Neutrophil (primary cell): ENCODE data around the gene LCT.
"Not testable (repeated sequence)": the region's sequence is repeated elsewhere in the genome, so short reads cannot be mapped to it uniquely, and the experiment has no call there.

ENCODE experiments used
- H3K27ac ChIP-seq: fragments of 200-600 bp; sonication (generic); 2 replicates; pipeline ENCODE4 v1.5.1; 2016; ENCODE audit warnings: mild to moderate bottlenecking, moderate library complexity
- H3K27me3 ChIP-seq: fragments of 200-600 bp; sonication (generic); 2 replicates; pipeline ENCODE4 v1.6.0; 2016; ENCODE audit warnings: mild to moderate bottlenecking
- H3K36me3 ChIP-seq: fragments of 200-600 bp; sonication (generic); 2 replicates; pipeline ENCODE4 v1.5.1; 2017
- H3K4me1 ChIP-seq, 2 experiments: fragments of 200-600 bp in 1 of 2; sonication (generic) in 1 of 2; 1 replicate in 1 of 2; 2 replicates in 1 of 2; pipeline versions ENCODE4 v1.5.1 to v1.6.1; 2013 to 2016; ENCODE audit warnings: low read depth in 1 of 2, low read length in 1 of 2, mild to moderate bottlenecking in 1 of 2, moderate library complexity in 1 of 2; ENCODE audit not compliant: control insufficient read depth in 1 of 2, insufficient read depth in 1 of 2
- H3K4me3 ChIP-seq, 2 experiments: fragments of 200-600 bp in 1 of 2; sonication (generic) in 1 of 2; 1 replicate in 1 of 2; 2 replicates in 1 of 2; pipeline ENCODE4 v1.5.1; 2013 to 2016; ENCODE audit warnings: low read depth in 1 of 2, low read length in 1 of 2, mild to moderate bottlenecking in 1 of 2, moderate library complexity in 1 of 2
- H3K9me3 ChIP-seq: fragments of 200-600 bp; sonication (generic); 2 replicates; pipeline ENCODE4 v1.5.1; 2016
- TF ChIP-seq, protein P1 (sequence below): fragments of 200-600 bp; sonication (generic); IDR thresholded peaks from 2 replicates; pipeline ENCODE4 v1.5.1; 2016; ENCODE audit warnings: antibody characterized with exemption

LCT gene

GRCh38 chr2:135799738-135800137 lies 37.2 kb downstream of the LCT start:
- TF ChIP-seq, protein P1, sequence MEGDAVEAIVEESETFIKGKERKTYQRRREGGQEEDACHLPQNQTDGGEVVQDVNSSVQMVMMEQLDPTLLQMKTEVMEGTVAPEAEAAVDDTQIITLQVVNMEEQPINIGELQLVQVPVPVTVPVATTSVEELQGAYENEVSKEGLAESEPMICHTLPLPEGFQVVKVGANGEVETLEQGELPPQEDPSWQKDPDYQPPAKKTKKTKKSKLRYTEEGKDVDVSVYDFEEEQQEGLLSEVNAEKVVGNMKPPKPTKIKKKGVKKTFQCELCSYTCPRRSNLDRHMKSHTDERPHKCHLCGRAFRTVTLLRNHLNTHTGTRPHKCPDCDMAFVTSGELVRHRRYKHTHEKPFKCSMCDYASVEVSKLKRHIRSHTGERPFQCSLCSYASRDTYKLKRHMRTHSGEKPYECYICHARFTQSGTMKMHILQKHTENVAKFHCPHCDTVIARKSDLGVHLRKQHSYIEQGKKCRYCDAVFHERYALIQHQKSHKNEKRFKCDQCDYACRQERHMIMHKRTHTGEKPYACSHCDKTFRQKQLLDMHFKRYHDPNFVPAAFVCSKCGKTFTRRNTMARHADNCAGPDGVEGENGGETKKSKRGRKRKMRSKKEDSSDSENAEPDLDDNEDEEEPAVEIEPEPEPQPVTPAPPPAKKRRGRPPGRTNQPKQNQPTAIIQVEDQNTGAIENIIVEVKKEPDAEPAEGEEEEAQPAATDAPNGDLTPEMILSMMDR = no peak
- H3K9me3 ChIP-seq = no peaks in the 10 kb centered on the region
- no peaks in the 10 kb centered on the region for H3K36me3 ChIP-seq
- no peak overlapping the region for H3K4me3 ChIP-seq
- H3K27ac ChIP-seq = no peak overlapping the region
- peaks cover 5% of the 10 kb centered on the region for H3K27me3 ChIP-seq
- peaks cover 0 to 6% of the 10 kb centered on the region in 2 experiments for H3K4me1 ChIP-seq

GRCh38 chr2:135798762-135799161 lies 38.2 kb downstream of the LCT start:
- no peak overlapping the region for H3K4me3 ChIP-seq
- peaks cover 10% of the 10 kb centered on the region for H3K27me3 ChIP-seq
- peaks cover 0 to 6% of the 10 kb centered on the region in 2 experiments for H3K4me1 ChIP-seq
- H3K27ac ChIP-seq = no peak overlapping the region
- H3K36me3 ChIP-seq = no peaks in the 10 kb centered on the region
- TF ChIP-seq, protein P1 = no peak
- H3K9me3 ChIP-seq = no peaks in the 10 kb centered on the region

DNA sequence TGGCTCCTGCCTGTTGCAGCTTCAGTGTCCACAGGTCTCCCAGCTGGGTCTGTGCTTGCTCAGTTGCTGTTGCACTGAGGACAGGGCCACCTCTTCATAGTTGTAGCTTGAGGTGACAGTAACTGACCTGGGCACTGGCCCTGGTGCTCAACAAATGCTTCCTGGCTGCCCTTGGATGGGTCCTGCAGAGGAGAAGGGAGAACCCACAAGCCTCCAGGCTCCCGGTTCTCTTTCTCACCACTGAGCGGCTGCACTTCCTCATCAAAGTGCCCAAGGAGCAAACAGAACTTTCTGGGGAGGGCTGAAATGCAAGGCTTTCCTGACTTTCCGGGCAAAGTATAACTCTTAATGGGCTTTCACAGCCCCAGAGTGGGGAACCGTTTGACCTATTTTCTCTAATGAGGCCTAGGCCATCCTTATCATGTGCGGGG lies 38.7 kb downstream of the LCT start:
- H3K36me3 ChIP-seq = no peaks in the 10 kb centered on the region
- no peak overlapping the region for H3K27ac ChIP-seq
- no peak overlapping the region for H3K4me3 ChIP-seq
- peaks cover 0 to 6% of the 10 kb centered on the region in 2 experiments for H3K4me1 ChIP-seq
- peaks cover 10% of the 10 kb centered on the region for H3K27me3 ChIP-seq
- no peaks in the 10 kb centered on the region for H3K9me3 ChIP-seq
- TF ChIP-seq, protein P1 = no peak

DNA sequence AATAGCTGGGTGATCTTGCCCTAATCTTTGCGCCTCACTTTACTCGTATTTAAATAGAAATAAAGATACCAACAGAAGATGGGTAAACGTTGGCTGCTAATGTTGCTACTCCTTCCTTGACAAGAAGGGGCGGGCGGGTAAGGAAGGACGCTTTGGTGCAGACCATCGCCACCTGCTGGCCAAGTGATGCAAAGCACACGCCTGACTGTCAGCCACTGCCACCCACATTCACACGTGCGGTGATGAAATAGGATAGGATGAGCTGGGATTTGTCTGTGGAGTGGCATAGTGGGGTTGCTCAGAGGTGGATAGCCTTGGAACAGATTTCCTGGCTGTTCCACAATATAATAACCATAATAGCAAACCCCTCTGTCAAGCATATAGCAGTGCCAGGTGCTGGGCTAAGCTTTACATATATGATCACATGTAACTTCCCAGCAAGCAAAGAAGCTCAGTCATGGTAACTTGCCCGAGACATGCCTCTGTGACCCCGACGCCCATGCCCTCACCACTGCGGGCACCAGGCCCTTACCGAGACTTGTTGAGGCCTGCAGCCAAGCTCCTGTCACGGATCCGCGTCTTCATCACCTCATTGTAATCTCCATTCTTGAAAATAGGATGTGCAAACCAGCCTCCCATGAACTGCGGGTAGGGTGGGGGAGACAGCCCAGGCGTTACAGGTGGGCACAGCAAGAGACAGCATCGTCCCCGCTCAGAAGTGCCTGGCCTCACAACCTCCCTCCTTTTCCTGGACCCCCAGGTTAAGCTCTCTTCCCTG lies 39.3 kb downstream of the LCT start:
- TF ChIP-seq, protein P1 = peak; percentile 90
- Histone ChIP-seq H3K27ac (no peak overlapping the region), H3K9me3 (no peaks in the 10 kb centered on the region), H3K4me3 (no peak overlapping the region), H3K27me3 (peaks cover 10% of the 10 kb centered on the region), H3K36me3 (no peaks in the 10 kb centered on the region), H3K4me1 (peaks cover 0 to 6% of the 10 kb centered on the region in 2 experiments)

DNA sequence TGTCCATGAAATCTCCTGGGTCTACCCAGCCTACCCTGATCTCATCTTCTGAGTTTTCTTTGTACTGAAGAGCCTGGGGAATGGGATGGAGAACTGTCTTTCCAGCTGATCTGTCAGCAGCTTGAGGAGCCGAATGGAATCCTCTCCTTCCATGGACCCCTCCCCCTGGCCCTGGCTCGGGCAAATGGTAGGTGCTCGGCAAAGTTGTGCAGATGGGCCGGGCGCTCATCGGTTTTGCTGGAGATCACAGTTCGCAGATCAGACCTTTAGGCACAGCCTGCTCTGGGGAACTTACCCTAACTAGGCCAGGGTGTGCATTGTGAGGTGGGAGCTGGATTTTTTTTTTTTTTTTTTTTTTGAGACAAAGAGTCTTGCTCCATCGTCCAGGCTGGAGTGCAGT lies 40.4 kb downstream of the LCT start:
- no peaks in the 10 kb centered on the region for H3K9me3 ChIP-seq
- H3K27me3 ChIP-seq = peaks cover 10% of the 10 kb centered on the region
- H3K4me1 ChIP-seq = peaks cover 0 to 6% of the 10 kb centered on the region in 2 experiments
- H3K4me3 ChIP-seq = no peak overlapping the region
- H3K27ac ChIP-seq = no peak overlapping the region
- TF ChIP-seq, protein P1 = no peak
- H3K36me3 ChIP-seq = no peaks in the 10 kb centered on the region

DNA sequence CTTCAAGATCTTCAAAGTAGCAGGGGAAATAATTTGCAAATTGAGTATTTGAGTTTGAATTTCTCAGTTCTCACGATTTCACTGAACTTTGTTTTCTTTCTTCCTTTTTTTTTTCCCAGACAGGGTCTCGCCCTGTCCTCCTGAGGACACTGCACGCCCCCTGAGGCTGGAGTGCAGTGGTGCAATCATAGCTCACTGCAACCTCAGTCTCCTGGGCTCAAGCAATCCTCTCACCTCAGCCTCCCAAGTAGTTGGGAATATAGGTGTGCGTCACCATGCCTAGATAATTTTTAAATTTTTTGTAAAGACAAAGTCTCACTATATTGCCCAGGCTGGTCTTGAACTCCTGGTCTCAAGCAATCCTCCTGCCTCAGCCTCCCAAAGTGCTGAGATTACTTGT lies 41.3 kb downstream of the LCT start:
- not testable (repeated sequence) for H3K4me1 ChIP-seq, H3K9me3 ChIP-seq, H3K27me3 ChIP-seq, H3K27ac ChIP-seq, H3K36me3 ChIP-seq, H3K4me3 ChIP-seq
